Measurements from ENCODE around the gene OR2G3.

DNA sequence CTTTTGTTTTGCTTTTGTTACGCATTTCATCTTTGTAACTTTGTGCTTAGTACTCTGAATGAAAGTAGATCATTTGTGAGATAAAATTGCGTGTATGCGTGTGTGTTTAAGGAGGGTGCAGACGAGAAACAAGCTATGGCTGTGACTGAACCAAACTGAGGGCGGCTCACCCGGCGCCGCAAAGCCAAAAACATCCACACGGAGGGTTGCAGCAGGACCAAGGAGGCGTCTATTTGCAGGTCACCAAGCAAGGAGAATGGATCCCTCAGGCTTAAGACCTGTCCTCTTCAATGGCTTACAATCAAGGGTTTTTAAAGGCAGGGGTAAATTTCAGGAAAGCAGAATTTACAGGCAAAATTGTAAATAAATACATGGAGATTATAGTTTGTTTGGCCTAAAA, 43.7 kb upstream of the OR2G3 start:
- TF ChIP-seq, protein P1, sequence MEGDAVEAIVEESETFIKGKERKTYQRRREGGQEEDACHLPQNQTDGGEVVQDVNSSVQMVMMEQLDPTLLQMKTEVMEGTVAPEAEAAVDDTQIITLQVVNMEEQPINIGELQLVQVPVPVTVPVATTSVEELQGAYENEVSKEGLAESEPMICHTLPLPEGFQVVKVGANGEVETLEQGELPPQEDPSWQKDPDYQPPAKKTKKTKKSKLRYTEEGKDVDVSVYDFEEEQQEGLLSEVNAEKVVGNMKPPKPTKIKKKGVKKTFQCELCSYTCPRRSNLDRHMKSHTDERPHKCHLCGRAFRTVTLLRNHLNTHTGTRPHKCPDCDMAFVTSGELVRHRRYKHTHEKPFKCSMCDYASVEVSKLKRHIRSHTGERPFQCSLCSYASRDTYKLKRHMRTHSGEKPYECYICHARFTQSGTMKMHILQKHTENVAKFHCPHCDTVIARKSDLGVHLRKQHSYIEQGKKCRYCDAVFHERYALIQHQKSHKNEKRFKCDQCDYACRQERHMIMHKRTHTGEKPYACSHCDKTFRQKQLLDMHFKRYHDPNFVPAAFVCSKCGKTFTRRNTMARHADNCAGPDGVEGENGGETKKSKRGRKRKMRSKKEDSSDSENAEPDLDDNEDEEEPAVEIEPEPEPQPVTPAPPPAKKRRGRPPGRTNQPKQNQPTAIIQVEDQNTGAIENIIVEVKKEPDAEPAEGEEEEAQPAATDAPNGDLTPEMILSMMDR (conservative IDR thresholded peaks at IDR 0.05; ENCODE audit: low read depth, low read length), result no peak
- TF ChIP-seq EZH2 (IDR thresholded peaks at IDR 0.05; ENCODE audit: low read length, unreplicated experiment), result no peak
- no peak for TF ChIP-seq EZH2phosphoT487 (IDR thresholded peaks at IDR 0.05; ENCODE audit: borderline replicate concordance, low read length)
